A549 (cell line): ENCODE results near the gene BACH1. TPM values are rescaled to one million over a fixed set of nuclear protein-coding genes. Genes with fewer than 3 reads are reported as not detected.
"Not testable (repeated sequence)": the region's sequence is repeated elsewhere in the genome, so short reads cannot be mapped to it uniquely, and the experiment has no call there.

Experiments used
- ATAC-seq, 2 experiments: fragments of 200-7000 bp in 1 of 2; fragments of >200 bp in 1 of 2; cut with Nextera tagmentation in 1 of 2; cut with Tn5 transposase in 1 of 2; 3 replicates each; pipeline versions ENCODE4 v1.8.0 to v1.9.1; 2018 to 2020; ENCODE audit warnings: mild to moderate bottlenecking in 1 of 2, moderate library complexity in 1 of 2
- CTCF ChIA-PET: fragments of 300-600 bp; sonication (Branson Sonifier 250); formaldehyde crosslinking; extraction: SDS; loops from one replicate; lab custom pipeline; 2021; ENCODE audit warnings: antibody characterized with exemption, inconsistent platforms; lab: Yijun Ruan, JAX
- POLR2A ChIA-PET: fragments of 350-600 bp; formaldehyde crosslinking; extraction: SDS; loops from one replicate; lab custom pipeline; 2021; ENCODE audit warnings: antibody characterized with exemption, inconsistent platforms; lab: Yijun Ruan, JAX
- DNase-seq, 2 experiments: peaks; one replicate each; pipeline versions ENCODE4 v3.0.0 to v3.0.0-alpha.2; 2011 to 2016; ENCODE audit warnings: low read depth in 1 of 2, low spot score in 1 of 2
- FAIRE-seq: peaks from 2 replicates; lab custom pipeline; 2011; peaks lifted over from hg19 to GRCh38; lab: Jason Lieb, UNC
- H3K27ac ChIP-seq, 2 experiments: fragments of >200 bp; sonication (Bioruptor Twin); formaldehyde crosslinking; 3 replicates each; pipeline ENCODE4 v1.5.1; 2016 to 2017
- H3K4me1 ChIP-seq: fragments of >200 bp; sonication (Bioruptor Twin); formaldehyde crosslinking; 3 replicates; pipeline ENCODE4 v1.6.1; 2016
- H3K4me2 ChIP-seq: fragments of >200 bp; sonication (Bioruptor Twin); formaldehyde crosslinking; 3 replicates; pipeline ENCODE4 v1.6.1; 2016
- H3K4me3 ChIP-seq: fragments of >200 bp; sonication (Bioruptor Twin); formaldehyde crosslinking; 3 replicates; pipeline ENCODE4 v1.5.1; 2016
- H3K9me3 ChIP-seq: fragments of >200 bp; sonication (Bioruptor Twin); formaldehyde crosslinking; 3 replicates; pipeline ENCODE4 v1.6.1; 2016
- BCL3 ChIP-seq: fragments of >200 bp; sonication (Bioruptor Twin); formaldehyde crosslinking; IDR thresholded peaks from 3 replicates; pipeline ENCODE4 v1.6.1; 2016
- BHLHE40 ChIP-seq: IDR thresholded peaks from 2 replicates; pipeline ENCODE4 v1.6.1; 2012; ENCODE audit warnings: low read depth, low read length, inconsistent platforms
- CBX8 ChIP-seq: fragments of 200-600 bp; sonication (generic); IDR thresholded peaks from 2 replicates; pipeline ENCODE4 v1.6.1; 2016
- E2F6 ChIP-seq: IDR thresholded peaks from 2 replicates; pipeline ENCODE4 v1.6.1; 2012; ENCODE audit warnings: low read depth, borderline replicate concordance
- FOSB ChIP-seq: fragments of 250-450 bp; sonication (Bioruptor Pico); IDR thresholded peaks from 2 replicates; pipeline ENCODE4 v1.5.0; 2020; ENCODE audit warnings: mild to moderate bottlenecking, moderate library complexity
- FOSL2 ChIP-seq, 2 experiments: fragments of 450-650 bp in 1 of 2; fragments of >200 bp in 1 of 2; sonication (Bioruptor Twin) in 1 of 2; formaldehyde crosslinking; IDR thresholded peaks; 2 replicates each; pipeline versions ENCODE4 v1.5.0 to v1.6.1; 2016 to 2020; ENCODE audit warnings: mild to moderate bottlenecking in 1 of 2, moderate library complexity in 1 of 2
- FOXS1 ChIP-seq: fragments of 250-450 bp; sonication (Bioruptor Pico); IDR thresholded peaks from 2 replicates; pipeline ENCODE4 v1.5.0; 2020; ENCODE audit warnings: mild to moderate bottlenecking, moderate library complexity
- HES2 ChIP-seq: fragments of >200 bp; sonication (Bioruptor Twin); formaldehyde crosslinking; IDR thresholded peaks from 2 replicates; pipeline ENCODE4 v1.6.1; 2016
- HMGXB4 ChIP-seq: fragments of 250-450 bp; sonication (Bioruptor Pico); IDR thresholded peaks from 2 replicates; pipeline ENCODE4 v1.5.0; 2021; ENCODE audit warnings: mild to moderate bottlenecking, moderate library complexity, borderline replicate concordance
- HOXA7 ChIP-seq: fragments of 250-450 bp; sonication (Bioruptor Pico); IDR thresholded peaks from 2 replicates; pipeline ENCODE4 v1.5.0; 2020; ENCODE audit warnings: mild to moderate bottlenecking, moderate library complexity
- HOXB13 ChIP-seq: fragments of 250-450 bp; sonication (Bioruptor Pico); IDR thresholded peaks from 2 replicates; pipeline ENCODE4 v1.5.0; 2020; ENCODE audit warnings: low read depth, mild to moderate bottlenecking, moderate library complexity
- HOXB5 ChIP-seq: fragments of 250-450 bp; sonication (Bioruptor Pico); IDR thresholded peaks from 2 replicates; pipeline ENCODE4 v1.5.0; 2020; ENCODE audit warnings: mild to moderate bottlenecking, moderate library complexity
- JUNB ChIP-seq: fragments of >200 bp; sonication (Bioruptor Twin); formaldehyde crosslinking; IDR thresholded peaks from 2 replicates; pipeline ENCODE4 v1.6.1; 2016
- KDM1A ChIP-seq: fragments of 200-600 bp; sonication (generic); IDR thresholded peaks from 2 replicates; pipeline ENCODE4 v1.6.1; 2016; ENCODE audit warnings: low read depth, mild to moderate bottlenecking
- MAFK ChIP-seq: fragments of 450-650 bp; IDR thresholded peaks from 2 replicates; pipeline ENCODE4 v1.6.1; 2014; ENCODE audit not compliant: partially characterized antibody
- MAZ ChIP-seq: fragments of 150-350 bp; IDR thresholded peaks from 2 replicates; pipeline ENCODE4 v1.6.1; 2014; ENCODE audit warnings: antibody characterized with exemption, low read depth, low read length, borderline replicate concordance
- NR3C1 ChIP-seq: fragments of >200 bp; sonication (Bioruptor Twin); formaldehyde crosslinking; IDR thresholded peaks from 3 replicates; pipeline ENCODE4 v1.6.1; 2017
- PHF8 ChIP-seq: fragments of 200-600 bp; sonication (generic); IDR thresholded peaks from 2 replicates; pipeline ENCODE4 v1.6.1; 2016; ENCODE audit warnings: low read depth, mild to moderate bottlenecking, antibody characterized with exemption, moderate library complexity, borderline replicate concordance
- POLR2A ChIP-seq: IDR thresholded peaks from 2 replicates; pipeline ENCODE4 v1.6.1; 2012; ENCODE audit warnings: mild to moderate bottlenecking, low read length
- POLR2AphosphoS2 ChIP-seq: conservative IDR thresholded peaks from 2 replicates; pipeline ENCODE4 v1.6.1; 2012; ENCODE audit warnings: low read length, improper control_type of control experiment, inconsistent platforms
- RCOR1 ChIP-seq: fragments of 150-350 bp; IDR thresholded peaks from 2 replicates; pipeline ENCODE4 v1.6.1; 2014; ENCODE audit warnings: antibody characterized with exemption, low read length, low read depth
- REST ChIP-seq: fragments of 200-600 bp; sonication (generic); IDR thresholded peaks from 2 replicates; pipeline ENCODE4 v1.6.1; 2016; ENCODE audit warnings: antibody characterized with exemption, mild to moderate bottlenecking, moderate library complexity
- RNF2 ChIP-seq: fragments of 200-600 bp; sonication (generic); IDR thresholded peaks from 2 replicates; pipeline ENCODE4 v1.6.1; 2016; ENCODE audit warnings: low read depth, mild to moderate bottlenecking, antibody characterized with exemption, moderate library complexity, borderline replicate concordance
- SMC3 ChIP-seq: fragments of >200 bp; sonication (Bioruptor Twin); formaldehyde crosslinking; IDR thresholded peaks from 3 replicates; pipeline ENCODE4 v1.6.1; 2018; ENCODE audit warnings: inconsistent platforms
- TFCP2L1 ChIP-seq: fragments of 250-450 bp; sonication (Bioruptor Pico); IDR thresholded peaks from 2 replicates; pipeline ENCODE4 v1.5.0; 2021; ENCODE audit warnings: mild to moderate bottlenecking
- ZNF302 ChIP-seq: fragments of 250-450 bp; sonication (Bioruptor Pico); IDR thresholded peaks from 2 replicates; pipeline ENCODE4 v1.9.0; 2021; ENCODE audit warnings: inconsistent platforms, mild to moderate bottlenecking, moderate library complexity
- WGBS: methylation state at CpG from one replicate; pipeline ENCODE4 v1.1.6; 2017; ENCODE audit errors: missing lambda C conversion rate; 5-methylcytosine and 5-hydroxymethylcytosine counted together
- polyA plus RNA-seq, 4 experiments: library from polyadenylated mRNA; depleted of rRNA in 3 of 4; stranded (reverse); fragments of >200 nt; fragmentation: RNase III in 1 of 4; extraction: RNeasy Plus Mini Kit Qiagen cat#74134 plus additional on column Dnase treatment in 1 of 4; gene quantifications; 2 replicates in 3 of 4; 3 replicates in 1 of 4; pipeline ENCODE4 v1.2.3, GENCODE V29; 2011 to 2017

Gene BACH1
- polyA plus RNA-seq, 2 of the 4 experiments (the other 2 are of a cell fraction) = 5.0 to 21.4 TPM

- ChIA-PET CTCF (no interaction called here), POLR2A (no interaction called here)
- Histone ChIP-seq H3K4me2 (no peak overlapping the region), H3K4me1 (no peaks in the 10 kb centered on the region), H3K9me3 (no peaks in the 10 kb centered on the region), H3K27ac (no peak overlapping the region), H3K4me3 (no peak overlapping the region)
- DNase-seq (no peak), ATAC-seq (no peak), FAIRE-seq (no peak)
- TF ChIP-seq FOXS1 = no peak
- no peak for TF ChIP-seq MAFK
- no peak for TF ChIP-seq MAZ
- no peak for TF ChIP-seq HES2
- TF ChIP-seq CBX8 = no peak
- no peak for TF ChIP-seq HOXA7 (CRISPR knock-in tag)
- TF ChIP-seq FOSL2 (IDR thresholded peaks at IDR 0.05) = no peak
- TF ChIP-seq FOSL2 (CRISPR knock-in tag; IDR thresholded peaks at IDR 0.05) = no peak
- TF ChIP-seq FOSB (CRISPR knock-in tag) = no peak
- TF ChIP-seq KDM1A = no peak
- TF ChIP-seq HOXB5 (CRISPR knock-in tag) = no peak
- TF ChIP-seq SMC3 = no peak
- no peak for TF ChIP-seq ZNF302 (CRISPR knock-in tag)
- TF ChIP-seq POLR2AphosphoS2 = no peak
- TF ChIP-seq HOXB13 (CRISPR knock-in tag) = no peak
- TF ChIP-seq RCOR1 = no peak
Observed at GRCh38 chr21:29279558-29279957, 19.2 kb upstream of the BACH1 start.

- H3K4me3 ChIP-seq, H3K9me3 ChIP-seq, CTCF ChIA-PET, FAIRE-seq, H3K4me2 ChIP-seq, POLR2A ChIA-PET, H3K27ac ChIP-seq, DNase-seq, ATAC-seq, H3K4me1 ChIP-seq: not testable (repeated sequence)
- 83% methylated on average over 3 of the region's 3 CpGs for WGBS
Observed at GRCh38 chr21:29281801-29282200, 16.9 kb upstream of the BACH1 start.

- Histone ChIP-seq H3K4me1 (no peaks in the 10 kb centered on the region), H3K4me2 (no peak overlapping the region), H3K9me3 (no peaks in the 10 kb centered on the region), H3K4me3 (no peak overlapping the region), H3K27ac (no peak overlapping the region)
- no peak for DNase-seq
- 60% methylated on average over 1 of the region's 1 CpG for WGBS
- FAIRE-seq = no peak
- CTCF ChIA-PET = interaction anchor here (0.9 kb wide), 1 partner anchor 61 kb away, joined by 3 read pairs; no protein-coding TSS in a partner anchor
- TF ChIP-seq REST (no peak), BCL3 (no peak), PHF8 (no peak), NR3C1 (no peak), POLR2A (no peak), BHLHE40 (no peak), JUNB (no peak), HMGXB4 (CRISPR knock-in tag) (no peak), RNF2 (no peak), MAZ (no peak), TFCP2L1 (CRISPR knock-in tag) (no peak), E2F6 (no peak)
- POLR2A ChIA-PET = no interaction called here
- no peak for ATAC-seq
Observed at GRCh38 chr21:29287383-29287782, 11.3 kb upstream of the BACH1 start.
